ENCODE results near the gene ERN1.

Gene ERN1

GRCh38 chr17:64166876-64167275, 36.9 kb upstream of the ERN1 start:
- Histone ChIP-seq H3K9me3 (ENCODE audit: low read length) (no peaks in the 10 kb centered on the region), H3K36me3 (ENCODE audit: insufficient read depth, low read length) (peaks cover 10% of the 10 kb centered on the region), H3K9ac (ENCODE audit: low read length) (no peak overlapping the region), H3K27ac (ENCODE audit: low read depth, low read length) (no peak overlapping the region), H3K27me3 (ENCODE audit: control insufficient read depth in 1 of 2, insufficient read depth in 2 of 2, low read length in 2 of 2) (no peaks in the 10 kb centered on the region), H3K4me1 (ENCODE audit: insufficient read depth, low read length) (no peaks in the 10 kb centered on the region), H3K4me3 (ENCODE audit: low read depth in 1 of 2, low read length in 2 of 2) (no peak overlapping the region)

- H3K9ac ChIP-seq (ENCODE audit: low read length): no peak overlapping the region
- no peaks in the 10 kb centered on the region for H3K4me1 ChIP-seq (ENCODE audit: insufficient read depth, low read length)
- H3K9me3 ChIP-seq (ENCODE audit: low read length): no peaks in the 10 kb centered on the region
- peaks cover 4% of the 10 kb centered on the region for H3K36me3 ChIP-seq (ENCODE audit: insufficient read depth, low read length)
- H3K27ac ChIP-seq (ENCODE audit: low read depth, low read length): no peak overlapping the region
- no peaks in the 10 kb centered on the region for H3K27me3 ChIP-seq (ENCODE audit: control insufficient read depth in 1 of 2, insufficient read depth in 2 of 2, low read length in 2 of 2)
- no peak overlapping the region for H3K4me3 ChIP-seq (ENCODE audit: low read depth in 1 of 2, low read length in 2 of 2)
Measured at GRCh38 chr17:64165347-64165746, 35.4 kb upstream of the ERN1 start.

GRCh38 chr17:64164596-64165285, 34.8 kb upstream of the ERN1 start:
- Histone ChIP-seq H3K9me3 (ENCODE audit: low read length) (no peaks in the 10 kb centered on the region), H3K9ac (ENCODE audit: low read length) (no peak overlapping the region), H3K4me3 (ENCODE audit: low read depth in 1 of 2, low read length in 2 of 2) (no peak overlapping the region), H3K27me3 (ENCODE audit: control insufficient read depth in 1 of 2, insufficient read depth in 2 of 2, low read length in 2 of 2) (no peaks in the 10 kb centered on the region), H3K36me3 (ENCODE audit: insufficient read depth, low read length) (peaks cover 4% of the 10 kb centered on the region), H3K27ac (ENCODE audit: low read depth, low read length) (no peak overlapping the region), H3K4me1 (ENCODE audit: insufficient read depth, low read length) (no peaks in the 10 kb centered on the region)

GRCh38 chr17:64163468-64163867, 33.5 kb upstream of the ERN1 start:
- Histone ChIP-seq H3K4me3 (ENCODE audit: low read depth in 1 of 2, low read length in 2 of 2) (no peak overlapping the region), H3K27ac (ENCODE audit: low read depth, low read length) (no peak overlapping the region)

GRCh38 chr17:64162554-64162953, 32.6 kb upstream of the ERN1 start:
- Histone ChIP-seq H3K4me1 (ENCODE audit: insufficient read depth, low read length) (no peaks in the 10 kb centered on the region), H3K4me3 (ENCODE audit: low read depth in 1 of 2, low read length in 2 of 2) (no peak overlapping the region)

More at GRCh38 chr17:64163468-64163867, 33.5 kb upstream of the ERN1 start:
- Histone ChIP-seq H3K27me3 (ENCODE audit: control insufficient read depth in 1 of 2, insufficient read depth in 2 of 2, low read length in 2 of 2) (no peaks in the 10 kb centered on the region), H3K4me1 (ENCODE audit: insufficient read depth, low read length) (no peaks in the 10 kb centered on the region), H3K9me3 (ENCODE audit: low read length) (no peaks in the 10 kb centered on the region), H3K36me3 (ENCODE audit: insufficient read depth, low read length) (peaks cover 4% of the 10 kb centered on the region), H3K9ac (ENCODE audit: low read length) (no peak overlapping the region)

GRCh38 chr17:64161380-64162176, 31.6 kb upstream of the ERN1 start:
- Histone ChIP-seq H3K9me3 (ENCODE audit: low read length) (no peaks in the 10 kb centered on the region), H3K27me3 (ENCODE audit: control insufficient read depth in 1 of 2, insufficient read depth in 2 of 2, low read length in 2 of 2) (no peaks in the 10 kb centered on the region), H3K9ac (ENCODE audit: low read length) (no peak overlapping the region), H3K4me3 (ENCODE audit: low read depth in 1 of 2, low read length in 2 of 2) (no peak overlapping the region), H3K27ac (ENCODE audit: low read depth, low read length) (no peak overlapping the region), H3K4me1 (ENCODE audit: insufficient read depth, low read length) (peaks cover 3% of the 10 kb centered on the region), H3K36me3 (ENCODE audit: insufficient read depth, low read length) (peaks cover 4% of the 10 kb centered on the region)

More at GRCh38 chr17:64162554-64162953, 32.6 kb upstream of the ERN1 start:
- no peak overlapping the region for H3K9ac ChIP-seq (ENCODE audit: low read length)
- H3K27ac ChIP-seq (ENCODE audit: low read depth, low read length): no peak overlapping the region
- no peaks in the 10 kb centered on the region for H3K9me3 ChIP-seq (ENCODE audit: low read length)
- H3K27me3 ChIP-seq (ENCODE audit: control insufficient read depth in 1 of 2, insufficient read depth in 2 of 2, low read length in 2 of 2): no peaks in the 10 kb centered on the region
- peaks cover 4% of the 10 kb centered on the region for H3K36me3 ChIP-seq (ENCODE audit: insufficient read depth, low read length)

GRCh38 chr17:64160378-64160777, 30.4 kb upstream of the ERN1 start:
- H3K27ac ChIP-seq (ENCODE audit: low read depth, low read length): no peak overlapping the region

GRCh38 chr17:64158831-64159590, 29.1 kb upstream of the ERN1 start:
- H3K27ac ChIP-seq (ENCODE audit: low read depth, low read length): no peak overlapping the region
- no peaks in the 10 kb centered on the region for H3K9me3 ChIP-seq (ENCODE audit: low read length)
- peaks cover 7% of the 10 kb centered on the region for H3K36me3 ChIP-seq (ENCODE audit: insufficient read depth, low read length)
- peaks cover 16% of the 10 kb centered on the region for H3K4me1 ChIP-seq (ENCODE audit: insufficient read depth, low read length)
- H3K4me3 ChIP-seq (ENCODE audit: low read depth in 1 of 2, low read length in 2 of 2): no peak overlapping the region
- no peak overlapping the region for H3K9ac ChIP-seq (ENCODE audit: low read length)
- no peaks in the 10 kb centered on the region for H3K27me3 ChIP-seq (ENCODE audit: control insufficient read depth in 1 of 2, insufficient read depth in 2 of 2, low read length in 2 of 2)

More at GRCh38 chr17:64160378-64160777, 30.4 kb upstream of the ERN1 start:
- Histone ChIP-seq H3K4me3 (ENCODE audit: low read depth in 1 of 2, low read length in 2 of 2) (no peak overlapping the region), H3K9me3 (ENCODE audit: low read length) (no peaks in the 10 kb centered on the region), H3K4me1 (ENCODE audit: insufficient read depth, low read length) (peaks cover 15% of the 10 kb centered on the region), H3K36me3 (ENCODE audit: insufficient read depth, low read length) (peaks cover 4% of the 10 kb centered on the region), H3K27me3 (ENCODE audit: control insufficient read depth in 1 of 2, insufficient read depth in 2 of 2, low read length in 2 of 2) (no peaks in the 10 kb centered on the region), H3K9ac (ENCODE audit: low read length) (no peak overlapping the region)

- no peak overlapping the region for H3K27ac ChIP-seq (ENCODE audit: low read depth, low read length)
- H3K4me3 ChIP-seq (ENCODE audit: low read depth in 1 of 2, low read length in 2 of 2): no peak overlapping the region
- H3K4me1 ChIP-seq (ENCODE audit: insufficient read depth, low read length): peaks cover 16% of the 10 kb centered on the region
- H3K27me3 ChIP-seq (ENCODE audit: control insufficient read depth in 1 of 2, insufficient read depth in 2 of 2, low read length in 2 of 2): no peaks in the 10 kb centered on the region
- no peaks in the 10 kb centered on the region for H3K9me3 ChIP-seq (ENCODE audit: low read length)
- H3K36me3 ChIP-seq (ENCODE audit: insufficient read depth, low read length): peaks cover 9% of the 10 kb centered on the region
- no peak overlapping the region for H3K9ac ChIP-seq (ENCODE audit: low read length)
Measured at GRCh38 chr17:64158406-64158805, 28.5 kb upstream of the ERN1 start.

- Histone ChIP-seq H3K36me3 (ENCODE audit: insufficient read depth, low read length) (peaks cover 16% of the 10 kb centered on the region), H3K9ac (ENCODE audit: low read length) (no peak overlapping the region), H3K27ac (ENCODE audit: low read depth, low read length) (no peak overlapping the region), H3K4me3 (ENCODE audit: low read depth in 1 of 2, low read length in 2 of 2) (no peak overlapping the region), H3K27me3 (ENCODE audit: control insufficient read depth in 1 of 2, insufficient read depth in 2 of 2, low read length in 2 of 2) (no peaks in the 10 kb centered on the region), H3K9me3 (ENCODE audit: low read length) (no peaks in the 10 kb centered on the region), H3K4me1 (ENCODE audit: insufficient read depth, low read length) (peaks cover 16% of the 10 kb centered on the region)
Measured at GRCh38 chr17:64157669-64158180, 27.8 kb upstream of the ERN1 start.

- Histone ChIP-seq H3K4me3 (ENCODE audit: low read depth in 1 of 2, low read length in 2 of 2) (no peak overlapping the region), H3K36me3 (ENCODE audit: insufficient read depth, low read length) (peaks cover 23% of the 10 kb centered on the region), H3K9ac (ENCODE audit: low read length) (no peak overlapping the region), H3K27ac (ENCODE audit: low read depth, low read length) (no peak overlapping the region), H3K9me3 (ENCODE audit: low read length) (no peaks in the 10 kb centered on the region), H3K27me3 (ENCODE audit: control insufficient read depth in 1 of 2, insufficient read depth in 2 of 2, low read length in 2 of 2) (no peaks in the 10 kb centered on the region), H3K4me1 (ENCODE audit: insufficient read depth, low read length) (peaks cover 16% of the 10 kb centered on the region)
Measured at GRCh38 chr17:64156670-64157069, 26.7 kb upstream of the ERN1 start.

Measured in muscle layer of colon (tissue), 2 donors.